OCI-LY7 (cell line): ENCODE measurements around the gene MRC2. TPM values are rescaled to one million over a fixed set of nuclear protein-coding genes. Genes with fewer than 3 reads are reported as not detected.
"Not testable (repeated sequence)": the region's sequence is repeated elsewhere in the genome, so short reads cannot be mapped to it uniquely, and the experiment has no call there.

Experiments
- BruUV-seq: library from RNA; stranded (reverse); fragments of 400-500 nt; replicated peaks from 2 replicates; lab custom pipeline; 2021; lab: Mats Ljungman, UMichigan
- CTCF ChIA-PET: fragments of 300-600 bp; sonication (Branson Sonifier 250); formaldehyde crosslinking; loops from one replicate; lab custom pipeline; 2022; ENCODE audit warnings: antibody characterized with exemption; ENCODE audit not compliant: unreplicated experiment; lab: Charles Lee
- POLR2A ChIA-PET: fragments of 300-600 bp; sonication (Branson Sonifier 250); formaldehyde crosslinking; loops from one replicate; lab custom pipeline; 2022; ENCODE audit warnings: antibody characterized with exemption; lab: Charles Lee
- DNase-seq: peaks from one replicate; pipeline ENCODE4 v3.0.0-alpha.2; 2015; ENCODE audit warnings: low spot score
- H2AFZ ChIP-seq: fragments of 200-600 bp; sonication (generic), shearing (Covaris generic); 2 replicates; pipeline ENCODE4 v1.6.1; 2014; ENCODE audit warnings: mild to moderate bottlenecking, antibody characterized with exemption, low read length, moderate library complexity
- H3K27ac ChIP-seq: fragments of 200-600 bp; sonication (generic); 2 replicates; pipeline ENCODE4 v1.5.1; 2014; ENCODE audit warnings: mixed run types, low read depth, mild to moderate bottlenecking, moderate library complexity, low read length, inconsistent platforms; ENCODE audit not compliant: poor library complexity, severe bottlenecking
- H3K36me3 ChIP-seq: fragments of 200-600 bp; sonication (generic); 2 replicates; pipeline ENCODE4 v1.6.1; 2014; ENCODE audit warnings: mild to moderate bottlenecking, antibody characterized with exemption, low read length, moderate library complexity, mixed read lengths; ENCODE audit not compliant: insufficient read depth
- H3K4me1 ChIP-seq: fragments of 200-600 bp; sonication (generic); 2 replicates; pipeline ENCODE4 v1.5.1; 2014; ENCODE audit warnings: mild to moderate bottlenecking, low read length; ENCODE audit not compliant: insufficient read depth, poor library complexity, severe bottlenecking
- H3K4me2 ChIP-seq: fragments of 200-600 bp; sonication (generic); 2 replicates; pipeline ENCODE4 v1.6.1; 2014; ENCODE audit warnings: mild to moderate bottlenecking, low read length
- H3K4me3 ChIP-seq: fragments of 200-600 bp; sonication (generic); 2 replicates; pipeline ENCODE4 v1.5.1; 2014; ENCODE audit warnings: mild to moderate bottlenecking, low read depth, low read length; ENCODE audit not compliant: poor library complexity, severe bottlenecking
- H3K79me2 ChIP-seq: fragments of 200-600 bp; sonication (generic); 2 replicates; pipeline ENCODE4 v1.6.1; 2016; ENCODE audit warnings: low read depth, mild to moderate bottlenecking, low read length, moderate library complexity, mixed read lengths; ENCODE audit not compliant: insufficient read depth
- H3K9me2 ChIP-seq: fragments of 200-600 bp; sonication (generic); 2 replicates; pipeline ENCODE4 v1.6.1; 2016; ENCODE audit warnings: mild to moderate bottlenecking, low read length, mixed read lengths; ENCODE audit not compliant: insufficient read depth
- H3K9me3 ChIP-seq: fragments of 200-600 bp; sonication (generic); 2 replicates; pipeline ENCODE4 v1.6.1; 2014; ENCODE audit warnings: mild to moderate bottlenecking, mixed run types, low read length, mixed read lengths
- H4K20me1 ChIP-seq: fragments of 200-600 bp; sonication (generic); 2 replicates; pipeline ENCODE4 v1.6.1; 2014; ENCODE audit warnings: mild to moderate bottlenecking, antibody characterized with exemption, low read length, moderate library complexity, mixed read lengths; ENCODE audit not compliant: insufficient read depth
- EZH2phosphoT487 ChIP-seq: fragments of 200-600 bp; sonication (generic); IDR thresholded peaks from 2 replicates; pipeline ENCODE4 v1.6.1; 2018; ENCODE audit warnings: low read depth, borderline replicate concordance, mild to moderate bottlenecking, mixed run types, antibody characterized with exemption, low read length, moderate library complexity, mixed read lengths
- intact Hi-C: fragments of 100-400 bp; cut with micrococcal nuclease; formaldehyde crosslinking; loops from one replicate; pipeline ENCODE4 v1.10.0; 2022; ENCODE audit not compliant: unreplicated experiment
- total RNA-seq, 2 experiments: library from RNA; depleted of rRNA in 1 of 2; stranded (reverse); fragments of >200 nt in 1 of 2; shearing (Covaris generic) in 1 of 2; gene quantifications; 2 replicates each; pipeline ENCODE4 v1.2.3, GENCODE V29; 2014 to 2022
- TF ChIP-seq, protein P1 (sequence below): fragments of 200-600 bp; sonication (generic); conservative IDR thresholded peaks from 2 replicates; pipeline ENCODE4 v1.5.1; 2014; ENCODE audit warnings: mild to moderate bottlenecking, antibody characterized with exemption, low read length, moderate library complexity, mixed read lengths

MRC2 gene
- total RNA-seq, 2 experiments from 2014 or later, result 0.19 to 0.27 TPM

DNA sequence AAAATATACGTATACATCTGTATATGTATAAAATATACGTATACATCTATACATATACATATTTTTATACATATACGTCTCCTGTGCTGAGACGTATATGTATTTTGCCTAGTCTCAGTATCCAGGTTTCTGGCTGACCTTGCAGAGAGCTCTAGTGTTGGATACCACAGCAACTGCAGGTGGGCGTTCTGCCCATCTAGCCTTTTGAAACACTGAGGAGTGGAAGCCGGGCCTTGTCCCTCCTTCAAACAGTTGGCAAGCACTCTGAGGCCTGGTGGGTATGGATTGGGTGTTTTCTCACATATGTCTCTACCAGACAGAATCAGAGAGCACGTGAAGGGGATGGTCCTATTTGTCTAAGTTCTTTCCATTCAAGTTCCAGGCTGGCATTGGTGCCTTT lies 39.4 kb upstream of the MRC2 start:
- Histone ChIP-seq H3K4me3 (no peak overlapping the region), H3K9me3 (no peaks in the 10 kb centered on the region), H3K27ac (no peak overlapping the region), H3K79me2 (no peaks in the 10 kb centered on the region), H2AFZ (no peak overlapping the region), H3K9me2 (no peaks in the 10 kb centered on the region), H4K20me1 (no peaks in the 10 kb centered on the region), H3K4me2 (no peak overlapping the region), H3K36me3 (peaks cover 64% of the 10 kb centered on the region), H3K4me1 (no peaks in the 10 kb centered on the region)
- ChIA-PET CTCF (no interaction called here), POLR2A (no interaction called here)
- no peak for DNase-seq
- intact Hi-C loops, result no loop called here
- TF ChIP-seq EZH2phosphoT487, result no peak
- TF ChIP-seq, protein P1, sequence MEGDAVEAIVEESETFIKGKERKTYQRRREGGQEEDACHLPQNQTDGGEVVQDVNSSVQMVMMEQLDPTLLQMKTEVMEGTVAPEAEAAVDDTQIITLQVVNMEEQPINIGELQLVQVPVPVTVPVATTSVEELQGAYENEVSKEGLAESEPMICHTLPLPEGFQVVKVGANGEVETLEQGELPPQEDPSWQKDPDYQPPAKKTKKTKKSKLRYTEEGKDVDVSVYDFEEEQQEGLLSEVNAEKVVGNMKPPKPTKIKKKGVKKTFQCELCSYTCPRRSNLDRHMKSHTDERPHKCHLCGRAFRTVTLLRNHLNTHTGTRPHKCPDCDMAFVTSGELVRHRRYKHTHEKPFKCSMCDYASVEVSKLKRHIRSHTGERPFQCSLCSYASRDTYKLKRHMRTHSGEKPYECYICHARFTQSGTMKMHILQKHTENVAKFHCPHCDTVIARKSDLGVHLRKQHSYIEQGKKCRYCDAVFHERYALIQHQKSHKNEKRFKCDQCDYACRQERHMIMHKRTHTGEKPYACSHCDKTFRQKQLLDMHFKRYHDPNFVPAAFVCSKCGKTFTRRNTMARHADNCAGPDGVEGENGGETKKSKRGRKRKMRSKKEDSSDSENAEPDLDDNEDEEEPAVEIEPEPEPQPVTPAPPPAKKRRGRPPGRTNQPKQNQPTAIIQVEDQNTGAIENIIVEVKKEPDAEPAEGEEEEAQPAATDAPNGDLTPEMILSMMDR, result no peak
- BruUV-seq, result no TSS peak

DNA sequence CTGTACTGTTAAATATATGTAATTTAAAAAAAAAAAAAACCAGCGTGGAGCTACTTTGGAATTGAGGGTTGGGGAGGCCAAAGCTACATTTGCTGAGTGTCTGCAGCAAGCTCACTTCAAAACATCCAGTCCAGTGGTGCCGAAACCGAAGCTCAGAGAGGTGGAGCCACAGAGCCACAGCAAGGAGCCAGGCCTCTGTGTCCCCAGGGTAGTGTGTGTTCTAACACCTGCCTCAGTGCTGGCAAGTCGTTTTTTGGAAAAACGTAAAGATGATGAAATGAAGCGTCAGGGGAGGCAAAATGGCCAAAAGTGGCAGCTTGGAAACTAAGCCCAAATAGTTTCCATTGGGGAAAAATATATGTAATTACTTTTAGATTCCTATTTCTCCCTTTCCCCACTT lies 36.1 kb upstream of the MRC2 start:
- no peaks in the 10 kb centered on the region for H3K9me3 ChIP-seq
- no peak overlapping the region for H3K4me2 ChIP-seq
- H3K4me3 ChIP-seq, result no peak overlapping the region
- H3K4me1 ChIP-seq, result no peaks in the 10 kb centered on the region
- TF ChIP-seq, protein P1, result no peak
- TF ChIP-seq EZH2phosphoT487, result no peak
- BruUV-seq, result no TSS peak
- no peak overlapping the region for H3K27ac ChIP-seq
- no peaks in the 10 kb centered on the region for H3K79me2 ChIP-seq
- H3K9me2 ChIP-seq, result no peaks in the 10 kb centered on the region
- DNase-seq, result no peak
- peaks cover 69% of the 10 kb centered on the region for H3K36me3 ChIP-seq
- POLR2A ChIA-PET, result no interaction called here
- H4K20me1 ChIP-seq, result no peaks in the 10 kb centered on the region
- CTCF ChIA-PET, result no interaction called here
- no peak overlapping the region for H2AFZ ChIP-seq
- intact Hi-C loops, result no loop called here

DNA sequence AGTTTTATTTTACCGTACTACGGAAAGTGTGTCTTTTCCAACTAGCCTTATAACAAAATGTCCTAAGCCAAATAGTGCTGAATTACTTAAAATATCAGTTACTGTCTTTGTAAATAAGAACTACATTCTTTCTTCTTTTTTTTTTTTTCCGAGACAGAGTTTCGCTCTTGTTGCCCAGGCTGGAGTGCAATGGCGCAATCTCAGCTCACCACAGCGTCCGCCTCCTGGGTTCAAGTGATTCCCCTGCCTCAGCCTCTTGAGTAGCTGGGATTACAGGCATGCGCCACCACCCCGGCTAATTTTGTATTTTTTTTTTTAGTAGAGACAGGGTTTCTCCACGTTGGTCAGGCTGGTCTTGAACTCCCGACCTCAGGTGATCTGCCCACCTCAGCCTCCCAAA lies 35.6 kb upstream of the MRC2 start:
- H2AFZ ChIP-seq, POLR2A ChIA-PET, H3K9me3 ChIP-seq, H3K27ac ChIP-seq, H3K4me2 ChIP-seq, intact Hi-C loops, H4K20me1 ChIP-seq, H3K79me2 ChIP-seq, H3K4me3 ChIP-seq, H3K4me1 ChIP-seq, BruUV-seq, H3K9me2 ChIP-seq, DNase-seq, CTCF ChIA-PET: not testable (repeated sequence)
- H3K36me3 ChIP-seq, result peaks cover 70% of the 10 kb centered on the region
